ENCODE measurements around the gene NINL.

Gene NINL

GRCh38 chr20:25424536-25424935 lies 160.8 kb downstream of the NINL start:
- Histone ChIP-seq H3K27ac (ENCODE audit: poor library complexity, severe bottlenecking) (no peak overlapping the region), H3K4me3 (ENCODE audit: severe bottlenecking) (no peak overlapping the region), H3K27me3 (ENCODE audit: insufficient read depth, poor library complexity, severe bottlenecking) (no peaks in the 10 kb centered on the region), H3K4me1 (ENCODE audit: insufficient read depth, poor library complexity, severe bottlenecking) (no peaks in the 10 kb centered on the region), H3K36me3 (ENCODE audit: low read depth) (peaks cover 83% of the 10 kb centered on the region), H3K9me3 (ENCODE audit: severe bottlenecking) (peaks cover under 1% of the 10 kb centered on the region)
- TF ChIP-seq, protein P1, sequence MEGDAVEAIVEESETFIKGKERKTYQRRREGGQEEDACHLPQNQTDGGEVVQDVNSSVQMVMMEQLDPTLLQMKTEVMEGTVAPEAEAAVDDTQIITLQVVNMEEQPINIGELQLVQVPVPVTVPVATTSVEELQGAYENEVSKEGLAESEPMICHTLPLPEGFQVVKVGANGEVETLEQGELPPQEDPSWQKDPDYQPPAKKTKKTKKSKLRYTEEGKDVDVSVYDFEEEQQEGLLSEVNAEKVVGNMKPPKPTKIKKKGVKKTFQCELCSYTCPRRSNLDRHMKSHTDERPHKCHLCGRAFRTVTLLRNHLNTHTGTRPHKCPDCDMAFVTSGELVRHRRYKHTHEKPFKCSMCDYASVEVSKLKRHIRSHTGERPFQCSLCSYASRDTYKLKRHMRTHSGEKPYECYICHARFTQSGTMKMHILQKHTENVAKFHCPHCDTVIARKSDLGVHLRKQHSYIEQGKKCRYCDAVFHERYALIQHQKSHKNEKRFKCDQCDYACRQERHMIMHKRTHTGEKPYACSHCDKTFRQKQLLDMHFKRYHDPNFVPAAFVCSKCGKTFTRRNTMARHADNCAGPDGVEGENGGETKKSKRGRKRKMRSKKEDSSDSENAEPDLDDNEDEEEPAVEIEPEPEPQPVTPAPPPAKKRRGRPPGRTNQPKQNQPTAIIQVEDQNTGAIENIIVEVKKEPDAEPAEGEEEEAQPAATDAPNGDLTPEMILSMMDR (IDR thresholded peaks at IDR 0.05; ENCODE audit: poor library complexity, severe bottlenecking), result no peak
- ATAC-seq (ENCODE audit: low read depth) (no peak), DNase-seq (ENCODE audit: low spot score) (no peak)

DNA sequence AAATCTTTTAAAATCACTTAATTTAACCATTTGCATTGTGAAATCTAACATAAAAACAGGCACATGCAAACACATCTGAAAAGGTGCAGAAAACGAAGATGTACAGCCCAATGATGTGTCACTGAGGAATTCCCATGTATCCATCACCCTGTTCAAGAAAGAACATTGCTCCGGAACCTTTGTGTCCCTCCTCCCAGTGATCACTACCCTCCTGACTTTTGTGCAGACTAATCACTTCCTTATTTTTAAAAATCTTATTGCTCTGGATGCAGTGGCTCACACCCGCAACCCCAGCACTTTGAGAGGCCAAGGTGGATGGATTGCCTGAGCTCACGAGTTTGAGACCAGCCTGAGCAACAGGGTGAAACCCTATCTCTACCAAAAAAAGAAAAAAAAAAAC lies 163.3 kb downstream of the NINL start:
- no peaks in the 10 kb centered on the region for H3K9me3 ChIP-seq (ENCODE audit: severe bottlenecking)
- no peaks in the 10 kb centered on the region for H3K4me1 ChIP-seq (ENCODE audit: insufficient read depth, poor library complexity, severe bottlenecking)
- DNase-seq (ENCODE audit: low spot score), result no peak
- TF ChIP-seq, protein P1 (IDR thresholded peaks at IDR 0.05; ENCODE audit: poor library complexity, severe bottlenecking), result no peak
- peaks cover 87% of the 10 kb centered on the region for H3K36me3 ChIP-seq (ENCODE audit: low read depth)
- no peak for ATAC-seq (ENCODE audit: low read depth)
- no peak overlapping the region for H3K27ac ChIP-seq (ENCODE audit: poor library complexity, severe bottlenecking)
- no peaks in the 10 kb centered on the region for H3K27me3 ChIP-seq (ENCODE audit: insufficient read depth, poor library complexity, severe bottlenecking)
- no peak overlapping the region for H3K4me3 ChIP-seq (ENCODE audit: severe bottlenecking)

DNA sequence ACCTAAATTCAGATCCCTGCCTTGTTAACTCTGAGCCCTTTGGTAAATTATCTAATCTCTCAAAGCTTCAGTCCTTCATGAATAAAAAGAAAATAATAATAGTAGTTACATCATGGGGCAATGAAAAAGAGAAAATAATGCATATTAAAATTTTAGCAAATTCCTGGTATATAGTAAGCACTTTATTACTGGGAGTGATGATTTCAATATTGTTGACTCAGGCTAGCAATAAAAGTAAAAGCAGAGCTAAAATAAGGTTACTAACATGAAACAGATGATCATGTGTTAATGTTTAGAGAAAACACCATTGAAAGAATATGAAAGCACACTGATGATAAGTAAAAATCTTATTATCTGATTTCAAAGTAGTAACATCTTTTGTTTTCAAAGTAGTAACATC lies 164.2 kb downstream of the NINL start:
- DNase-seq (ENCODE audit: low spot score), result no peak
- peaks cover 87% of the 10 kb centered on the region for H3K36me3 ChIP-seq (ENCODE audit: low read depth)
- H3K27ac ChIP-seq (ENCODE audit: poor library complexity, severe bottlenecking), result no peak overlapping the region
- TF ChIP-seq, protein P1 (IDR thresholded peaks at IDR 0.05; ENCODE audit: poor library complexity, severe bottlenecking), result no peak
- no peak overlapping the region for H3K4me3 ChIP-seq (ENCODE audit: severe bottlenecking)
- no peak for ATAC-seq (ENCODE audit: low read depth)
- H3K9me3 ChIP-seq (ENCODE audit: severe bottlenecking), result no peaks in the 10 kb centered on the region
- no peaks in the 10 kb centered on the region for H3K4me1 ChIP-seq (ENCODE audit: insufficient read depth, poor library complexity, severe bottlenecking)
- no peaks in the 10 kb centered on the region for H3K27me3 ChIP-seq (ENCODE audit: insufficient read depth, poor library complexity, severe bottlenecking)

DNA sequence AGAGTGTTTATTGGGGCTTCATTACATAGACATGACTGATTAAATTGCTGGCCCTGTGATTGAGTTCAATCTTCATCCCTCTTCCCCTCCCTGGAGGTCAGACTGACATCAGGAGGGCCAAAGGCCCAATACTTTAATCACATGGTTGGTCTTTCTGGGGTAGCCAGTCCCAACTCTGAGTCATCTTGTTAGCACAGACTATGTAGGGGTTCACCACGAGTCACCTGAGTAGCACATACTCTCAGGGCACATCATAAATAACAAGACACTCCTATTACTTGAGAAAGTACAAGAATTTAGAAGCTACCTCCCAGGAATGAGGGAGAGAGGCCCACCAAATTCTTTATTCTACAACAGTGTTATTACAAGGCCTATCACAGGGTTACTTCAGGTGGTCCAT lies 166.6 kb downstream of the NINL start:
- Histone ChIP-seq H3K4me1 (ENCODE audit: insufficient read depth, poor library complexity, severe bottlenecking) (no peaks in the 10 kb centered on the region), H3K36me3 (ENCODE audit: low read depth) (peaks cover 87% of the 10 kb centered on the region), H3K9me3 (ENCODE audit: severe bottlenecking) (no peaks in the 10 kb centered on the region), H3K27ac (ENCODE audit: poor library complexity, severe bottlenecking) (no peak overlapping the region), H3K4me3 (ENCODE audit: severe bottlenecking) (no peak overlapping the region), H3K27me3 (ENCODE audit: insufficient read depth, poor library complexity, severe bottlenecking) (no peaks in the 10 kb centered on the region)
- no peak for DNase-seq (ENCODE audit: low spot score)
- no peak for ATAC-seq (ENCODE audit: low read depth)
- TF ChIP-seq, protein P1 (IDR thresholded peaks at IDR 0.05; ENCODE audit: poor library complexity, severe bottlenecking), result no peak

GRCh38 chr20:25408890-25409289 lies 176.4 kb downstream of the NINL start:
- DNase-seq (ENCODE audit: low spot score) (no peak), ATAC-seq (ENCODE audit: low read depth) (no peak)
- Histone ChIP-seq H3K4me1 (ENCODE audit: insufficient read depth, poor library complexity, severe bottlenecking) (peaks cover 8% of the 10 kb centered on the region), H3K27ac (ENCODE audit: poor library complexity, severe bottlenecking) (peak overlapping the region; percentile 58), H3K36me3 (ENCODE audit: low read depth) (peaks cover 45% of the 10 kb centered on the region), H3K4me3 (ENCODE audit: severe bottlenecking) (peak overlapping the region; percentile 55), H3K9me3 (ENCODE audit: severe bottlenecking) (no peaks in the 10 kb centered on the region), H3K27me3 (ENCODE audit: insufficient read depth, poor library complexity, severe bottlenecking) (no peaks in the 10 kb centered on the region)
- TF ChIP-seq, protein P1 (IDR thresholded peaks at IDR 0.05; ENCODE audit: poor library complexity, severe bottlenecking), result no peak

Data from RWPE2 (cell line).